CD4-positive, alpha-beta memory T cell (primary cell): ENCODE results near the gene RABL2B. TPM values are rescaled to one million over a fixed set of nuclear protein-coding genes. Genes with fewer than 3 reads are reported as not detected.

Experiments
- CTCF ChIA-PET: fragments of 350-600 bp; sonication (Branson Sonifier 250); formaldehyde crosslinking; loops from one replicate; lab custom pipeline; 2021; ENCODE audit warnings: inconsistent platforms; ENCODE audit not compliant: partially characterized antibody; lab: Charles Lee
- POLR2A ChIA-PET: fragments of 350-600 bp; sonication (Branson Sonifier 250); formaldehyde crosslinking; loops from one replicate; lab custom pipeline; 2021; ENCODE audit not compliant: partially characterized antibody; lab: Charles Lee
- DNase-seq, 5 donors: peaks; one replicate each; pipeline versions ENCODE4 v3.0.0 to v3.0.0-alpha.2; 2020 to 2022; ENCODE audit warnings: mixed read lengths in 1 of 5
- H3K27ac ChIP-seq: one replicate; pipeline ENCODE4 v1.7.0; 2013; ENCODE audit warnings: low read depth, low read length
- H3K27me3 ChIP-seq: 2 replicates; pipeline ENCODE4 v1.7.0; 2013; ENCODE audit warnings: mild to moderate bottlenecking, low read length, moderate library complexity; ENCODE audit not compliant: insufficient read depth
- H3K36me3 ChIP-seq: 2 replicates; pipeline ENCODE4 v1.7.0; 2013; ENCODE audit warnings: mild to moderate bottlenecking, low read length, moderate library complexity; ENCODE audit not compliant: insufficient read depth
- H3K4me1 ChIP-seq: 2 replicates; pipeline ENCODE4 v1.7.0; 2013; ENCODE audit warnings: mild to moderate bottlenecking, low read length, moderate library complexity; ENCODE audit not compliant: insufficient read depth
- H3K4me3 ChIP-seq, 2 donors: one replicate each; pipeline ENCODE4 v1.7.0; 2013; ENCODE audit warnings: low read length in 2 of 2, mild to moderate bottlenecking in 1 of 2
- H3K9me3 ChIP-seq, 2 donors: one replicate each; pipeline ENCODE4 v1.7.0; 2013; ENCODE audit warnings: low read length in 2 of 2, control low read depth in 1 of 2; ENCODE audit not compliant: control insufficient read depth in 1 of 2
- H3K27ac Mint-ChIP-seq, 7 donors: one replicate each; pipeline ENCODE4 v1.8.0; 2020 to 2021; ENCODE audit warnings: mixed read lengths in 7 of 7, mild to moderate bottlenecking in 6 of 7, inconsistent platforms in 3 of 7, moderate library complexity in 3 of 7
- H3K27me3 Mint-ChIP-seq, 2 donors: one replicate each; pipeline ENCODE4 v1.8.0; 2020 to 2021; ENCODE audit warnings: mixed read lengths in 2 of 2
- H3K36me3 Mint-ChIP-seq, 2 donors: one replicate each; pipeline ENCODE4 v1.8.0; 2020 to 2021; ENCODE audit warnings: mixed read lengths in 2 of 2, inconsistent platforms in 1 of 2, mild to moderate bottlenecking in 1 of 2
- H3K4me1 Mint-ChIP-seq, 4 donors: one replicate each; pipeline ENCODE4 v1.8.0; 2020 to 2021; ENCODE audit warnings: mixed read lengths in 4 of 4, mild to moderate bottlenecking in 1 of 4
- H3K4me3 Mint-ChIP-seq, 8 donors: one replicate each; pipeline ENCODE4 v1.8.0; 2020 to 2021; ENCODE audit warnings: mixed read lengths in 8 of 8, mild to moderate bottlenecking in 7 of 8, moderate library complexity in 6 of 8, inconsistent platforms in 3 of 8
- H3K9me3 Mint-ChIP-seq, 8 donors: one replicate each; pipeline ENCODE4 v1.8.0; 2020 to 2021; ENCODE audit warnings: mixed read lengths in 8 of 8, mild to moderate bottlenecking in 5 of 8, inconsistent platforms in 3 of 8, moderate library complexity in 1 of 8
- intact Hi-C: fragments of 100-400 bp; cut with micrococcal nuclease; formaldehyde crosslinking; loops from one replicate; pipeline ENCODE4 v1.15.1; 2023
- polyA plus RNA-seq, 2 donors: library from polyadenylated mRNA; unstranded; fragments of 300-500 nt; fragmentation: Illumina TruSeq; gene quantifications; one replicate each; pipeline ENCODE4 v1.2.3, GENCODE V29; 2021
- total RNA-seq, 2 experiments: library from RNA; stranded (reverse); gene quantifications; one replicate each; pipeline ENCODE4 v1.2.3, GENCODE V29; 2021

The RABL2B gene
- total and polyA plus RNA-seq, 4 experiments from 2014 or later: 27.7 to 84.5 (median 53.0) TPM

GRCh38 chr22:50738649-50739227, 44.7 kb downstream of the RABL2B start:
- no peak overlapping the region for H3K4me3 ChIP-seq
- H3K36me3 ChIP-seq: no peaks in the 10 kb centered on the region
- Mint-ChIP-seq H3K27ac (no peak overlapping the region), H3K27me3 (peaks cover 3 to 4% of the 10 kb centered on the region in 2 donors), H3K36me3 (no peaks in the 10 kb centered on the region), H3K4me3 (no peak overlapping the region), H3K4me1 (no peaks in the 10 kb centered on the region), H3K9me3 (no peaks in the 10 kb centered on the region)
- H3K27ac ChIP-seq: no peak overlapping the region
- ChIA-PET POLR2A (no interaction called here), CTCF (no interaction called here)
- DNase-seq: no peak
- H3K4me1 ChIP-seq: no peaks in the 10 kb centered on the region
- intact Hi-C loops: no loop called here
- H3K9me3 ChIP-seq: no peaks in the 10 kb centered on the region
- no peaks in the 10 kb centered on the region for H3K27me3 ChIP-seq

- H3K9me3 ChIP-seq: no peaks in the 10 kb centered on the region
- ChIA-PET CTCF (no interaction called here), POLR2A (no interaction called here)
- H3K27ac ChIP-seq: no peak within 1 kb of the TSS
- H3K4me3 Mint-ChIP-seq: no peak within 1 kb of the TSS
- H3K27me3 Mint-ChIP-seq: peaks cover 3 to 5% of the 10 kb centered on the region in 2 donors
- DNase-seq: no peak
- H3K4me3 ChIP-seq: no peak within 1 kb of the TSS
- peak within 1 kb of the TSS in 1 of 7 donors; percentile 61 for H3K27ac Mint-ChIP-seq
- no peaks in the 10 kb centered on the region for H3K4me1 ChIP-seq
- intact Hi-C loops: no loop called here
- no peaks in the 10 kb centered on the region for H3K4me1 Mint-ChIP-seq
- H3K9me3 Mint-ChIP-seq: no peaks in the 10 kb centered on the region
- H3K27me3 ChIP-seq: no peaks in the 10 kb centered on the region
- H3K36me3 Mint-ChIP-seq: no peaks in the 10 kb centered on the region
- no peaks in the 10 kb centered on the region for H3K36me3 ChIP-seq
These were observed 45.4 kb downstream of the RABL2B start, which contains the start of gene ACR for GRCh38 chr22:50737728-50738648. ACR (plus strand) TSS chr22:50738204; CDS start chr22:50738236, 32 bp downstream.

GRCh38 chr22:50735739-50736030, 47.8 kb downstream of the RABL2B start:
- no peak overlapping the region for H3K27ac Mint-ChIP-seq
- no peaks in the 10 kb centered on the region for H3K36me3 Mint-ChIP-seq
- no peaks in the 10 kb centered on the region for H3K27me3 ChIP-seq
- ChIA-PET CTCF (no interaction called here), POLR2A (no interaction called here)
- H3K9me3 ChIP-seq: no peaks in the 10 kb centered on the region
- H3K36me3 ChIP-seq: no peaks in the 10 kb centered on the region
- DNase-seq: no peak
- peaks cover 3 to 5% of the 10 kb centered on the region in 2 donors for H3K27me3 Mint-ChIP-seq
- H3K27ac ChIP-seq: no peak overlapping the region
- H3K9me3 Mint-ChIP-seq: no peaks in the 10 kb centered on the region
- H3K4me1 ChIP-seq: peaks cover 6% of the 10 kb centered on the region
- intact Hi-C loops: no loop called here
- peaks cover 4 to 5% (median 4%) of the 10 kb centered on the region in 4 donors for H3K4me1 Mint-ChIP-seq
- no peak overlapping the region for H3K4me3 Mint-ChIP-seq
- no peak overlapping the region for H3K4me3 ChIP-seq

GRCh38 chr22:50734986-50735738, 48.3 kb downstream of the RABL2B start:
- H3K27me3 Mint-ChIP-seq: peaks cover 3 to 5% of the 10 kb centered on the region in 2 donors
- intact Hi-C loops: no loop called here
- no peaks in the 10 kb centered on the region for H3K36me3 ChIP-seq

GRCh38 chr22:50734343-50734771, 49.1 kb downstream of the RABL2B start:
- Mint-ChIP-seq H3K27me3 (peaks cover 3 to 5% of the 10 kb centered on the region in 2 donors), H3K9me3 (no peaks in the 10 kb centered on the region), H3K36me3 (no peaks in the 10 kb centered on the region), H3K4me1 (peaks cover 4 to 5% (median 4%) of the 10 kb centered on the region in 4 donors), H3K27ac (peak overlapping the region in 2 of 7 donors; percentile 17 to 68), H3K4me3 (no peak overlapping the region)
- H3K4me1 ChIP-seq: peaks cover 6% of the 10 kb centered on the region
- ChIA-PET POLR2A (no interaction called here), CTCF (no interaction called here)
- no peak overlapping the region for H3K27ac ChIP-seq
- H3K4me3 ChIP-seq: no peak overlapping the region
- H3K27me3 ChIP-seq: no peaks in the 10 kb centered on the region
- H3K36me3 ChIP-seq: no peaks in the 10 kb centered on the region
- DNase-seq: no peak
- intact Hi-C loops: no loop called here
- H3K9me3 ChIP-seq: no peaks in the 10 kb centered on the region

More at GRCh38 chr22:50734986-50735738, 48.3 kb downstream of the RABL2B start:
- Histone ChIP-seq H3K27me3 (no peaks in the 10 kb centered on the region), H3K4me1 (peaks cover 6% of the 10 kb centered on the region), H3K4me3 (no peak overlapping the region), H3K9me3 (no peaks in the 10 kb centered on the region), H3K27ac (no peak overlapping the region)
- no peak for DNase-seq
- Mint-ChIP-seq H3K9me3 (no peaks in the 10 kb centered on the region), H3K27ac (peak overlapping the region in 1 of 7 donors; percentile 18), H3K36me3 (no peaks in the 10 kb centered on the region), H3K4me1 (peaks cover 4 to 5% (median 4%) of the 10 kb centered on the region in 4 donors), H3K4me3 (no peak overlapping the region)
- CTCF ChIA-PET: no interaction called here
- POLR2A ChIA-PET: no interaction called here

GRCh38 chr22:50733521-50734342, 49.7 kb downstream of the RABL2B start:
- no peaks in the 10 kb centered on the region for H3K36me3 ChIP-seq
- Mint-ChIP-seq H3K27ac (peak overlapping the region in 2 of 7 donors; percentile 68 to 77), H3K4me1 (peaks cover 4 to 5% (median 4%) of the 10 kb centered on the region in 4 donors), H3K27me3 (peaks cover 3 to 4% of the 10 kb centered on the region in 2 donors), H3K36me3 (no peaks in the 10 kb centered on the region), H3K4me3 (no peak overlapping the region), H3K9me3 (no peaks in the 10 kb centered on the region)
- no peak overlapping the region for H3K27ac ChIP-seq
- no peak for DNase-seq
- ChIA-PET CTCF (no interaction called here), POLR2A (no interaction called here)
- no peaks in the 10 kb centered on the region for H3K27me3 ChIP-seq
- peaks cover 6% of the 10 kb centered on the region for H3K4me1 ChIP-seq
- H3K9me3 ChIP-seq: no peaks in the 10 kb centered on the region
- intact Hi-C loops: no loop called here
- no peak overlapping the region for H3K4me3 ChIP-seq
